Thyroid gland (tissue), 4 donors: ENCODE results near the gene C19orf47. TPM values are rescaled to one million over a fixed set of nuclear protein-coding genes. Genes with fewer than 3 reads are reported as not detected.

ENCODE experiments used
- DNase-seq, 2 donors: peaks; one replicate each; pipeline ENCODE4 v3.0.0-alpha.2; 2019
- H3K27ac ChIP-seq, 3 donors: fragments of 200-600 bp; sonication (generic); 1 replicate in 2 of 3; 2 replicates in 1 of 3; pipeline ENCODE4 v1.5.1; 2016 to 2019; ENCODE audit warnings: mild to moderate bottlenecking in 1 of 3, moderate library complexity in 1 of 3
- H3K27me3 ChIP-seq: fragments of 200-600 bp; sonication (generic); one replicate; pipeline ENCODE4 v1.5.1; 2019
- H3K36me3 ChIP-seq, 2 donors: fragments of 200-600 bp; sonication (generic); one replicate each; pipeline ENCODE4 v1.5.1; 2016 to 2019
- H3K4me1 ChIP-seq, 2 donors: fragments of 200-600 bp; sonication (generic); one replicate each; pipeline ENCODE4 v1.5.1; 2017 to 2019
- H3K4me3 ChIP-seq, 3 donors: fragments of 200-600 bp; sonication (generic); replicated peaks in 1 of 3; 1 replicate in 2 of 3; 2 replicates in 1 of 3; pipeline ENCODE4 v1.5.1; 2016; ENCODE audit warnings: mild to moderate bottlenecking in 1 of 3
- H3K9me3 ChIP-seq: fragments of 200-600 bp; sonication (generic); one replicate; pipeline ENCODE4 v1.5.1; 2017
- POLR2A ChIP-seq, 2 donors: fragments of 450-650 bp; IDR thresholded peaks; one replicate each; pipeline ENCODE4 v1.6.1; 2017; ENCODE audit warnings: antibody characterized with exemption in 2 of 2, mild to moderate bottlenecking in 2 of 2, moderate library complexity in 1 of 2
- WGBS, 2 donors: methylation state at CpG; one replicate each; pipeline ENCODE4 v1.1.5; 2017; 5-methylcytosine and 5-hydroxymethylcytosine counted together
- intact Hi-C: fragments of 100-400 bp; cut with DNase I; formaldehyde crosslinking; loops from one replicate; pipeline ENCODE4 v1.15.1; 2023
- total RNA-seq, 4 donors: library from RNA; depleted of rRNA; stranded (reverse); fragments of >200 nt; gene quantifications; one replicate each; pipeline ENCODE4 v1.2.3, GENCODE V29; 2016
- TF ChIP-seq, protein P1 (sequence below), 6 experiments: fragments of 200-600 bp in 3 of 6; fragments of 450-650 bp in 3 of 6; sonication (generic) in 3 of 6; IDR thresholded peaks; one replicate each; pipeline ENCODE4 v1.5.1; 2016 to 2019; ENCODE audit warnings: antibody characterized with exemption in 6 of 6, mild to moderate bottlenecking in 2 of 6, inconsistent platforms in 1 of 6, moderate library complexity in 1 of 6

Gene C19orf47
- total RNA-seq, 4 donors from 2014 or later: 9.4 to 17.3 (median 17.2) TPM

DNA sequence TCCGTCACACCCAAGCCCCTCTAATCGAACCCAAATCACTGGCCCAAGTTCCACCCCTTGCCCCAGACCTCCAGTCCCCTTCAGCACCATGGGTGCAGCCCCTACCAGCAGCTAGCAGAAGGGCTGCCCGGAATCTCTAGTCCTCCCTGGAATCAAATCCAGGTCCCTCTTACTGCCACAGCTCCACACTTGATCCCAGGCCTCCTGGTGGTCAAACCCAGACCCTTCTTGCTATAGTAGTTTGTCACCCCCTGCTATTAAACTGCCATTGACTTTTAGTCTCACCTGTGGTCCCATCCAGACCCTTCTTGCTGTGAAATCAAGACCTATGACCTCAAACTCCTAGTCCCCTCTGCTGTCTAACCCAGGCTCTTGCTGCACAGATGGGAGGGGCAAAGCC lies 33.1 kb upstream of the C19orf47 start:
- Histone ChIP-seq H3K36me3 (peaks cover 3 to 19% of the 10 kb centered on the region in 2 donors), H3K9me3 (no peaks in the 10 kb centered on the region), H3K27me3 (no peaks in the 10 kb centered on the region), H3K27ac (no peak overlapping the region), H3K4me1 (no peaks in the 10 kb centered on the region), H3K4me3 (no peak overlapping the region)
- 72 to 100% methylated on average over 1 to 3 of the region's 3 CpGs for WGBS, 2 donors
- TF ChIP-seq, protein P1, sequence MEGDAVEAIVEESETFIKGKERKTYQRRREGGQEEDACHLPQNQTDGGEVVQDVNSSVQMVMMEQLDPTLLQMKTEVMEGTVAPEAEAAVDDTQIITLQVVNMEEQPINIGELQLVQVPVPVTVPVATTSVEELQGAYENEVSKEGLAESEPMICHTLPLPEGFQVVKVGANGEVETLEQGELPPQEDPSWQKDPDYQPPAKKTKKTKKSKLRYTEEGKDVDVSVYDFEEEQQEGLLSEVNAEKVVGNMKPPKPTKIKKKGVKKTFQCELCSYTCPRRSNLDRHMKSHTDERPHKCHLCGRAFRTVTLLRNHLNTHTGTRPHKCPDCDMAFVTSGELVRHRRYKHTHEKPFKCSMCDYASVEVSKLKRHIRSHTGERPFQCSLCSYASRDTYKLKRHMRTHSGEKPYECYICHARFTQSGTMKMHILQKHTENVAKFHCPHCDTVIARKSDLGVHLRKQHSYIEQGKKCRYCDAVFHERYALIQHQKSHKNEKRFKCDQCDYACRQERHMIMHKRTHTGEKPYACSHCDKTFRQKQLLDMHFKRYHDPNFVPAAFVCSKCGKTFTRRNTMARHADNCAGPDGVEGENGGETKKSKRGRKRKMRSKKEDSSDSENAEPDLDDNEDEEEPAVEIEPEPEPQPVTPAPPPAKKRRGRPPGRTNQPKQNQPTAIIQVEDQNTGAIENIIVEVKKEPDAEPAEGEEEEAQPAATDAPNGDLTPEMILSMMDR (IDR thresholded peaks at IDR 0.05): no peak
- TF ChIP-seq POLR2A (IDR thresholded peaks at IDR 0.05): no peak
- intact Hi-C loops: no loop called here
- DNase-seq: no peak

DNA sequence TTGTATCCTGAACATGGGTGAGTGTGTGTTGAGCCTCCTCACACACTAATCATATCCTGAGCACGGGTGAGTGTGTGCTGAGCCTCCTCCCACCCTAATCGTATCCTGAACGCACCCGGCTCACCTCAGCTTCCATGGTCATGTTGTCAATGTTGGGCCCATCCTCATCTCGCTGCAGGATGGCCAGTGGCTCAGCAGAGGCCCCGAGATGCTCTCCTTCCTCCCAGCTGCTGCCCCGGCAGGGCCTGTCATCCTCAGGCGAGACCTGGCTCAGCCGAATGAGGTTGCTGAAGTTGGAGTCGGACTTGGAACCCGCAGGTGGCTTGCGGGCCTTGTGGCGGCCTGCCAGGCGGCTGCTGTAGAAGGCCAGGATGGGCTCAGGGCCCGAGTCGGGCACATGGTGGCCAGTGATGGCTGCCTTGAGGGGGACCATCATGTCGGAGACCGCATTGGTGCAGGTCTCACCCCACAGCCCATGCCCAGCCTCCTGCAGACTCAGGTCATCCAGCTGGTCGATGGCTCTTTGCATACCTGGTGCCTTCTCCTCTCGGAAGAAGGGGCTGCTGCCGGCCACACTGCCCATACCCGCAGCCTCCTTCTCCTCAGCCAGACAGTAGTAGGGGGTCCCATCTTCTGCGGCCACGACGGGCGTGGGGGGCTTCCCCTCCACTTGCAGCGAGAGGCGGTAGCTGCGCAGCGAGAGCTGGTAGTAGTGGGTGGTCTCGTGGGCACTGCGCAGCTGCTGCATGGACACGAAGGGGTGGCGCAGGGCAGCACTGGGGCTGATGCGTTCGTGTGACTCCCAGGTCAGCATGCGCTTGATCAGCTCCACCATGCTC lies 32.2 kb upstream of the C19orf47 start:
- Histone ChIP-seq H3K27me3 (no peaks in the 10 kb centered on the region), H3K9me3 (no peaks in the 10 kb centered on the region), H3K4me3 (no peak overlapping the region), H3K36me3 (peaks cover 3 to 19% of the 10 kb centered on the region in 2 donors), H3K4me1 (no peaks in the 10 kb centered on the region), H3K27ac (no peak overlapping the region)
- TF ChIP-seq, protein P1 (IDR thresholded peaks at IDR 0.05): no peak
- no peak for TF ChIP-seq POLR2A (IDR thresholded peaks at IDR 0.05)
- intact Hi-C loops: no loop called here
- no peak for DNase-seq
- WGBS, 2 donors: 88 to 94% methylated on average over 13 to 32 of the region's 37 CpGs

DNA sequence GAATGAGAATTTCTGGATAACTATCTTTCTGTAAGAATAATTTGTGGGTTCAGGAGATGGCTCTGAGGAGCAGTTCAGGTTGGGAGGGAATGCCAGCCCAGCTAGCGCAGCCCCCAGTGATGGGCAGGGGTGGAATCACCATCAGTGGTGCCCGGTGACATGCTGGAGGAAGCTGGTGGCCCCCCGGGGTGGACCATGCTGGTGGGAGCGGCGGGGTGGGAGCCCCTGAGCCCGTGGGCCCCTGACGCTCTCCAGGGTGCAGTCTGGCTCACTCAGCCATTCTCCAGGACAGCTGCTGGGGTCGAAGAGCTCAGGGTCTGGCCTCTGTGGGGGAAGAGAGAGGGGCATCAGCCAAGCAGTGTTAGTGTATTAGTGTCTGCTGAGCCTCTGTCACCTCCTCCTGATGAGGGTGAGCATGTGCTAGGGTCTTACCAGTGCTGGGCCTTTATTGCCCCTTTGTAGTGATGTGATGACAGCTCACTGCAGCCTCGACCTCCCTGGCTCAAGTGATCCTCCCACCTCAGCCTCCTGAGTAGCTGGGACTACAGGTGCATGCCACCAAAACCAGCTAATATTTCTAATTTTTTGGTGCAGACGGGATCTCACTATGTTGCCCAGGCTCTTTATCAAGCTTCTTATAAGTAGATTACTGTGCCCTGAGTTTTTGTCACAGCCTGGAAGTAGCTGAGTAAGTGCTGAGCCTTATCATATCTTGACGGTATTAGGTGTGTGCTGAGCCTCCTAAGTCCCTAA lies 31.4 kb upstream of the C19orf47 start:
- no peak overlapping the region for H3K27ac ChIP-seq
- H3K9me3 ChIP-seq: no peaks in the 10 kb centered on the region
- DNase-seq: no peak
- TF ChIP-seq, protein P1 (IDR thresholded peaks at IDR 0.05): no peak
- no peak for TF ChIP-seq POLR2A (IDR thresholded peaks at IDR 0.05)
- H3K27me3 ChIP-seq: no peaks in the 10 kb centered on the region
- WGBS, 2 donors: 80 to 86% methylated on average over 10 to 11 of the region's 11 CpGs
- H3K4me1 ChIP-seq: no peaks in the 10 kb centered on the region
- intact Hi-C loops: no loop called here
- no peak overlapping the region for H3K4me3 ChIP-seq
- peaks cover 5 to 19% of the 10 kb centered on the region in 2 donors for H3K36me3 ChIP-seq

DNA sequence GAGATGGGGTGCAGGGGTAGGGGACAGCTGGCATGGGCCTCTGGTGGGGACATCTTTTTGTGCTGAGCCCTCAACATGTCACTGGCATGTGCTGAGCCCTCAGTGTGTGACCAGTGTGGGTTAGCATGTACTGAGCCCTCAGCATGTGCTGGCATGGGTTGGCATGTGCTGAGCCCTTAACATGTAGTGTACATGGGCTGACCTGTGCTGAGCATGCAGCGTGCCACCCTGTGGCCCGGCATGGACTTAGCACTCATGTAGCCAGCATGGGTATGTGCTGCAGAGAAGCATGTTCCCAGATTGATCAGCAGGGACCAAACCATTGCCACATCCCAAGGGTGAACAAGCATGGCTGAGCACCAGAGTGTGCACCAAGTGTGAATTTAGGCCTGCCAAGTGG lies 30.3 kb upstream of the C19orf47 start:
- whole genome bisulfite sequencing, 2 donors: 80 to 100% methylated on average over 2 of the region's 2 CpGs
- Histone ChIP-seq H3K4me3 (no peak overlapping the region), H3K27me3 (no peaks in the 10 kb centered on the region), H3K4me1 (no peaks in the 10 kb centered on the region), H3K27ac (no peak overlapping the region), H3K9me3 (no peaks in the 10 kb centered on the region), H3K36me3 (peaks cover 9 to 25% of the 10 kb centered on the region in 2 donors)
- no peak for DNase-seq
- TF ChIP-seq, protein P1 (IDR thresholded peaks at IDR 0.05): no peak
- no peak for TF ChIP-seq POLR2A (IDR thresholded peaks at IDR 0.05)
- intact Hi-C loops: no loop called here
